A549 (cell line): ENCODE data around the gene SSH2.

ENCODE experiments used
- CTCF ChIP-seq: fragments of >200 bp; sonication (Bioruptor Twin); formaldehyde crosslinking; IDR thresholded peaks from 3 replicates; pipeline ENCODE4 v1.5.1; 2016
- FOSL2 ChIP-seq, 2 experiments: fragments of 450-650 bp in 1 of 2; fragments of >200 bp in 1 of 2; sonication (Bioruptor Twin) in 1 of 2; formaldehyde crosslinking; IDR thresholded peaks; 2 replicates each; pipeline versions ENCODE4 v1.5.0 to v1.6.1; 2016 to 2020; ENCODE audit warnings: mild to moderate bottlenecking in 1 of 2, moderate library complexity in 1 of 2
- REST ChIP-seq: fragments of 200-600 bp; sonication (generic); IDR thresholded peaks from 2 replicates; pipeline ENCODE4 v1.6.1; 2016; ENCODE audit warnings: antibody characterized with exemption, mild to moderate bottlenecking, moderate library complexity

- TF ChIP-seq REST (no peak), FOSL2 (IDR thresholded peaks at IDR 0.05) (no peak), FOSL2 (CRISPR knock-in tag; IDR thresholded peaks at IDR 0.05) (no peak), CTCF (no peak)
Measured at GRCh38 chr17:29612094-29612403, 318.0 kb downstream of the SSH2 start.
